ENCODE measurements around the gene KANSL1. TPM values are rescaled to one million over a fixed set of nuclear protein-coding genes. Genes with fewer than 3 reads are reported as not detected.

The KANSL1 gene
- total RNA-seq, 1 donor from 2014 or later: 106 TPM

GRCh38 chr17:46167267-46167666 is 26.0 kb downstream of the KANSL1 start:
- DNase-seq (ENCODE audit: low read depth) (no peak), FAIRE-seq (no peak)
- no peak for TF ChIP-seq CTCF (IDR thresholded peaks at IDR 0.05; ENCODE audit: insufficient read depth, low read length, severe bottlenecking)
- Histone ChIP-seq H3K4me3 (ENCODE audit: low read depth, low read length) (no peak overlapping the region), H3K36me3 (ENCODE audit: control insufficient read depth, insufficient read depth, low read length) (peaks cover 7% of the 10 kb centered on the region), H3K27me3 (ENCODE audit: control insufficient read depth, insufficient read depth, low read length) (no peaks in the 10 kb centered on the region)

GRCh38 chr17:46166692-46167249 is 26.5 kb downstream of the KANSL1 start:
- no peak for FAIRE-seq
- no peak for TF ChIP-seq CTCF (IDR thresholded peaks at IDR 0.05; ENCODE audit: insufficient read depth, low read length, severe bottlenecking)

GRCh38 chr17:46163929-46164594 is 29.2 kb downstream of the KANSL1 start:
- DNase-seq (ENCODE audit: low read depth): peak; percentile 36
- no peaks in the 10 kb centered on the region for H3K27me3 ChIP-seq (ENCODE audit: control insufficient read depth, insufficient read depth, low read length)
- no peaks in the 10 kb centered on the region for H3K36me3 ChIP-seq (ENCODE audit: control insufficient read depth, insufficient read depth, low read length)
- FAIRE-seq: no peak
- no peak for TF ChIP-seq CTCF (IDR thresholded peaks at IDR 0.05; ENCODE audit: insufficient read depth, low read length, severe bottlenecking)
- no peak overlapping the region for H3K4me3 ChIP-seq (ENCODE audit: low read depth, low read length)

More at GRCh38 chr17:46166692-46167249, 26.5 kb downstream of the KANSL1 start:
- peaks cover 4% of the 10 kb centered on the region for H3K36me3 ChIP-seq (ENCODE audit: control insufficient read depth, insufficient read depth, low read length)
- no peaks in the 10 kb centered on the region for H3K27me3 ChIP-seq (ENCODE audit: control insufficient read depth, insufficient read depth, low read length)
- no peak overlapping the region for H3K4me3 ChIP-seq (ENCODE audit: low read depth, low read length)
- no peak for DNase-seq (ENCODE audit: low read depth)

- DNase-seq (ENCODE audit: low read depth) (peak; percentile 84), FAIRE-seq (no peak)
- H3K36me3 ChIP-seq (ENCODE audit: control insufficient read depth, insufficient read depth, low read length): no peaks in the 10 kb centered on the region
- peak overlapping the region; percentile 5 for H3K4me3 ChIP-seq (ENCODE audit: low read depth, low read length)
- no peaks in the 10 kb centered on the region for H3K27me3 ChIP-seq (ENCODE audit: control insufficient read depth, insufficient read depth, low read length)
- TF ChIP-seq CTCF (IDR thresholded peaks at IDR 0.05; ENCODE audit: insufficient read depth, low read length, severe bottlenecking): no peak
Observed at GRCh38 chr17:46163316-46163715, 29.9 kb downstream of the KANSL1 start.

GRCh38 chr17:46162866-46163265 is 30.4 kb downstream of the KANSL1 start:
- Histone ChIP-seq H3K27me3 (ENCODE audit: control insufficient read depth, insufficient read depth, low read length) (no peaks in the 10 kb centered on the region), H3K36me3 (ENCODE audit: control insufficient read depth, insufficient read depth, low read length) (no peaks in the 10 kb centered on the region), H3K4me3 (ENCODE audit: low read depth, low read length) (no peak overlapping the region)
- TF ChIP-seq CTCF (IDR thresholded peaks at IDR 0.05; ENCODE audit: insufficient read depth, low read length, severe bottlenecking): no peak
- no peak for FAIRE-seq
- no peak for DNase-seq (ENCODE audit: low read depth)
